ENCODE data around the gene DES.

DNA sequence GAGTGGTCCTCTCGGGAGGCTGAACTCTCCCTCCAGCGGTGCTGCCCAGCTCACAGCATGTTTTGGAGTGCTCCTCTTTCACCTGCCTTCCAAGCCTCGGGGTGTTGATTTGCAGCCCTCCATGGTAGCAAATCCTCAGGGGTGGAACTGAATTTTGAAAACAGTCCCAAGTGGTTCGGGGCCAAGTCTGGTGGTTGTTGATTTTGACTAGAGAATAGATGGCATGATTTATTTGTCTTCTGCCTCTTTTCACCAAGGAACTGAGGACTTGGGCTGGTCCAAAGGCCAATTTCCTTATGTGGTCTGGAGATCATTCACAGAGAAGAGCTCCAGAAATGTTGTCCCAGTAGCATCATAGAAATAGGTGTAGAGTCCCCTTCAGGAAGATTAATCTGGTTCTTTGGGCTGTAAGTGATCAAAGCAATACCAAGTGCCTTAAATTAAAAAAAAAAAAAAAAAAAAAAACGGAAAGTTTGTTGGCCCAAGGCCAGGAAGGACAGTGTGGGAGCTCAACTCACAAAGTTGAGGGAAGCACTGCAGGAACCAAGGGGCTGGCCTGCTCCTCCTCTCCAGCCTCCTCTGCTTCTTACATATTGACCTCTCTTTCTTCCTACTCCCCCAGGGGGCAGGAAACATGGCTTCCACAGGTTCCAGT lies 2.5 kb upstream of the DES start:
- no peak for TF ChIP-seq RAD21 (IDR thresholded peaks at IDR 0.05; ENCODE audit: low read length)
- TF ChIP-seq, protein P1, sequence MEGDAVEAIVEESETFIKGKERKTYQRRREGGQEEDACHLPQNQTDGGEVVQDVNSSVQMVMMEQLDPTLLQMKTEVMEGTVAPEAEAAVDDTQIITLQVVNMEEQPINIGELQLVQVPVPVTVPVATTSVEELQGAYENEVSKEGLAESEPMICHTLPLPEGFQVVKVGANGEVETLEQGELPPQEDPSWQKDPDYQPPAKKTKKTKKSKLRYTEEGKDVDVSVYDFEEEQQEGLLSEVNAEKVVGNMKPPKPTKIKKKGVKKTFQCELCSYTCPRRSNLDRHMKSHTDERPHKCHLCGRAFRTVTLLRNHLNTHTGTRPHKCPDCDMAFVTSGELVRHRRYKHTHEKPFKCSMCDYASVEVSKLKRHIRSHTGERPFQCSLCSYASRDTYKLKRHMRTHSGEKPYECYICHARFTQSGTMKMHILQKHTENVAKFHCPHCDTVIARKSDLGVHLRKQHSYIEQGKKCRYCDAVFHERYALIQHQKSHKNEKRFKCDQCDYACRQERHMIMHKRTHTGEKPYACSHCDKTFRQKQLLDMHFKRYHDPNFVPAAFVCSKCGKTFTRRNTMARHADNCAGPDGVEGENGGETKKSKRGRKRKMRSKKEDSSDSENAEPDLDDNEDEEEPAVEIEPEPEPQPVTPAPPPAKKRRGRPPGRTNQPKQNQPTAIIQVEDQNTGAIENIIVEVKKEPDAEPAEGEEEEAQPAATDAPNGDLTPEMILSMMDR (conservative IDR thresholded peaks at IDR 0.05; ENCODE audit: low read depth, low read length): no peak
- TF ChIP-seq, protein P2, sequence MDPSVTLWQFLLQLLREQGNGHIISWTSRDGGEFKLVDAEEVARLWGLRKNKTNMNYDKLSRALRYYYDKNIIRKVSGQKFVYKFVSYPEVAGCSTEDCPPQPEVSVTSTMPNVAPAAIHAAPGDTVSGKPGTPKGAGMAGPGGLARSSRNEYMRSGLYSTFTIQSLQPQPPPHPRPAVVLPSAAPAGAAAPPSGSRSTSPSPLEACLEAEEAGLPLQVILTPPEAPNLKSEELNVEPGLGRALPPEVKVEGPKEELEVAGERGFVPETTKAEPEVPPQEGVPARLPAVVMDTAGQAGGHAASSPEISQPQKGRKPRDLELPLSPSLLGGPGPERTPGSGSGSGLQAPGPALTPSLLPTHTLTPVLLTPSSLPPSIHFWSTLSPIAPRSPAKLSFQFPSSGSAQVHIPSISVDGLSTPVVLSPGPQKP (IDR thresholded peaks at IDR 0.05; ENCODE audit: borderline replicate concordance, low read depth, low read length): no peak
- TF ChIP-seq, protein P3, sequence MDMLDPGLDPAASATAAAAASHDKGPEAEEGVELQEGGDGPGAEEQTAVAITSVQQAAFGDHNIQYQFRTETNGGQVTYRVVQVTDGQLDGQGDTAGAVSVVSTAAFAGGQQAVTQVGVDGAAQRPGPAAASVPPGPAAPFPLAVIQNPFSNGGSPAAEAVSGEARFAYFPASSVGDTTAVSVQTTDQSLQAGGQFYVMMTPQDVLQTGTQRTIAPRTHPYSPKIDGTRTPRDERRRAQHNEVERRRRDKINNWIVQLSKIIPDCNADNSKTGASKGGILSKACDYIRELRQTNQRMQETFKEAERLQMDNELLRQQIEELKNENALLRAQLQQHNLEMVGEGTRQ (IDR thresholded peaks at IDR 0.05; ENCODE audit: low read depth, low read length): no peak
- TF ChIP-seq FOS (IDR thresholded peaks at IDR 0.05; ENCODE audit: low read depth, low read length): no peak
- no peak for TF ChIP-seq POLR2A (IDR thresholded peaks at IDR 0.05; ENCODE audit: low read depth, low read length)
- TF ChIP-seq RCOR1 (IDR thresholded peaks at IDR 0.05; ENCODE audit: insufficient replicate concordance, low read length): no peak
- TF ChIP-seq CEBPB (IDR thresholded peaks at IDR 0.05; ENCODE audit: low read depth, low read length): no peak
